Cardiac septum (tissue), 1 donor: ENCODE data around the gene SEPTIN8. TPM values are rescaled to one million over a fixed set of nuclear protein-coding genes. Genes with fewer than 3 reads are reported as not detected.

ENCODE experiments used
- DNase-seq: peaks from one replicate; pipeline ENCODE4 v3.0.0-alpha.2; 2020; ENCODE audit warnings: low spot score
- intact Hi-C: fragments of 100-400 bp; cut with DNase I; formaldehyde crosslinking; loops from one replicate; pipeline ENCODE4 v1.14.0; 2022
- total RNA-seq: library from RNA; stranded (reverse); fragmentation: NEBNext Ultra II Directional; extraction: Animal tissue kit (Norgen Biotek cat#: 25700); gene quantifications from one replicate; pipeline ENCODE4 v1.2.1, GENCODE V29; 2021
- donor health status: DM: no; HTN: no; CAD: no.

Gene SEPTIN8
- total RNA-seq, 1 donor from 2014 or later = 45.2 TPM

- intact Hi-C loops = no loop called here
- no peak for DNase-seq
Measured at GRCh38 chr5:132788990-132789886, 12.2 kb upstream of the SEPTIN8 start.

- no peak for DNase-seq
- intact Hi-C loops = no loop called here
Measured at GRCh38 chr5:132788508-132788907, 11.5 kb upstream of the SEPTIN8 start.

GRCh38 chr5:132787076-132787475 lies 10.0 kb upstream of the SEPTIN8 start:
- intact Hi-C loops = no loop called here
- DNase-seq = no peak

- intact Hi-C loops = no loop called here
- DNase-seq = no peak
Measured at GRCh38 chr5:132785864-132786263, 8.8 kb upstream of the SEPTIN8 start.

- intact Hi-C loops = no loop called here
- no peak for DNase-seq
Measured at GRCh38 chr5:132785365-132785764, 8.3 kb upstream of the SEPTIN8 start.

- intact Hi-C loops = no loop called here
- DNase-seq = no peak
Measured at GRCh38 chr5:132782101-132782500, 5.1 kb upstream of the SEPTIN8 start.

- intact Hi-C loops = no loop called here
- DNase-seq = no peak
Measured at GRCh38 chr5:132781029-132781428, 4.0 kb upstream of the SEPTIN8 start.

GRCh38 chr5:132780577-132780976 lies 3.5 kb upstream of the SEPTIN8 start:
- intact Hi-C loops = no loop called here
- DNase-seq = no peak

- no peak for DNase-seq
- intact Hi-C loops = loop anchor here (5.0 to 10.0 kb wide), 3 partner anchors 42 to 85 kb away; partner anchors contain the start of genes GDF9, KIF3A and UQCRQ
Measured at GRCh38 chr5:132779961-132780360, 2.9 kb upstream of the SEPTIN8 start.

GRCh38 chr5:132778856-132779255 lies 1.8 kb upstream of the SEPTIN8 start:
- intact Hi-C loops = loop anchor here (5.0 to 10.0 kb wide), 3 partner anchors 42 to 86 kb away; partner anchors contain the start of genes GDF9, KIF3A and UQCRQ
- DNase-seq = no peak

- intact Hi-C loops = loop anchor here (5.0 to 10.0 kb wide), 3 partner anchors 41 to 87 kb away; partner anchors contain the start of genes GDF9, KIF3A and UQCRQ
- DNase-seq = no peak
Measured at GRCh38 chr5:132778129-132778528, 1.1 kb upstream of the SEPTIN8 start.

- intact Hi-C loops = loop anchor here (5.0 to 10.0 kb wide), 3 partner anchors 40 to 88 kb away; partner anchors contain the start of genes GDF9, KIF3A and UQCRQ
- no peak for DNase-seq
Measured at GRCh38 chr5:132776938-132777208, 166 bp downstream of the SEPTIN8 start.

- DNase-seq = peak; percentile 76
- intact Hi-C loops = loop anchor here (5.0 to 10.0 kb wide), 3 partner anchors 39 to 88 kb away; partner anchors contain the start of genes GDF9, KIF3A and UQCRQ
Measured at GRCh38 chr5:132776131-132776937, 705 bp downstream of the SEPTIN8 start.

GRCh38 chr5:132775476-132775961 lies 1.5 kb downstream of the SEPTIN8 start:
- intact Hi-C loops = loop anchor here (5.0 to 10.0 kb wide), 3 partner anchors 38 to 89 kb away; partner anchors contain the start of genes GDF9, KIF3A and UQCRQ
- peak; percentile 22 for DNase-seq

GRCh38 chr5:132774896-132775295 lies 2.1 kb downstream of the SEPTIN8 start:
- peak; percentile 71 for DNase-seq
- intact Hi-C loops = loop anchor here (5.0 to 10.0 kb wide), 3 partner anchors 38 to 90 kb away; partner anchors contain the start of genes GDF9, KIF3A and UQCRQ

- peak; percentile 67 for DNase-seq
- intact Hi-C loops = loop anchor here (10.0 kb wide), 1 partner anchor 90 kb away; the partner anchor contains the start of genes GDF9 and UQCRQ
Measured at GRCh38 chr5:132774406-132774805, 2.6 kb downstream of the SEPTIN8 start.

GRCh38 chr5:132773601-132774355 lies 3.3 kb downstream of the SEPTIN8 start:
- DNase-seq = peak; percentile 60
- intact Hi-C loops = loop anchor here (10.0 kb wide), 1 partner anchor 91 kb away; the partner anchor contains the start of genes GDF9 and UQCRQ

GRCh38 chr5:132773114-132773513 lies 3.9 kb downstream of the SEPTIN8 start:
- peak; percentile 36 for DNase-seq
- intact Hi-C loops = loop anchor here (10.0 kb wide), 1 partner anchor 92 kb away; the partner anchor contains the start of genes GDF9 and UQCRQ
